Measurements from ENCODE around the gene CMTR1.

Gene CMTR1

GRCh38 chr6:37523412-37523811 lies 90.4 kb downstream of the CMTR1 start:
- Histone ChIP-seq H3K4me3 (no peak overlapping the region), H3K27ac (no peak overlapping the region)

- Histone ChIP-seq H3K27ac (no peak overlapping the region), H3K4me3 (no peak overlapping the region)
These were observed 91.3 kb downstream of the CMTR1 start for GRCh38 chr6:37524025-37524969.

GRCh38 chr6:37524970-37525318 lies 91.9 kb downstream of the CMTR1 start:
- H3K27ac ChIP-seq: no peak overlapping the region
- H3K4me3 ChIP-seq: no peak overlapping the region

- Histone ChIP-seq H3K27ac (no peak overlapping the region), H3K4me3 (no peak overlapping the region)
These were observed 92.7 kb downstream of the CMTR1 start for GRCh38 chr6:37525460-37526357.

- no peak overlapping the region for H3K4me3 ChIP-seq
- H3K27ac ChIP-seq: no peak overlapping the region
These were observed 95.5 kb downstream of the CMTR1 start for GRCh38 chr6:37528541-37528940.

DNA sequence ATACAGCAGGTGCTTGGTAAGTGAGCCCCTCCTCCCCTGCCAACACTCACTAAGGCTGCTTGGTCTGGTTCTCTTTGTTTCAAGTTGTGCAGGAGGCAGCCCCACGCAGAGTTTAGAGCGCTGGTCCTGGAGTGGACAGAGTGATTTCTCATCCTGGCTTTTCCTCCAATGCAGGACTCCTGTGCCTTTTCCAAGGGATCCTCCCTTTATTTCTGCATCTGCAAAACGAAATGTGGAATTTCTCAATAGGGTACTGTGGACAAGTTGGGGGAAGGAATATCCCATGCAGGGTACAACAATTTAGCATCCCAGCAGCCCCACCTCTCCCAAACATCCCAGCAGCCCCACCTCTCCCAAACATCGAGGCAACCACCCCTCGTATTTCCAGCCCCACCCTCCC lies 97.3 kb downstream of the CMTR1 start:
- Histone ChIP-seq H3K27ac (no peak overlapping the region), H3K4me3 (no peak overlapping the region)

GRCh38 chr6:37531026-37531425 lies 98.0 kb downstream of the CMTR1 start:
- no peak overlapping the region for H3K27ac ChIP-seq

More at GRCh38 chr6:37531026-37531425, 98.0 kb downstream of the CMTR1 start:
- no peak overlapping the region for H3K4me3 ChIP-seq

Measured in skin epidermis (tissue), 12 donors.